A673 (cell line): ENCODE data around the gene CPO.

Experiments
- EZH2 ChIP-seq: fragments of 200-600 bp; sonication (generic); IDR thresholded peaks from 2 replicates; pipeline ENCODE4 v1.6.1; 2017; ENCODE audit warnings: borderline replicate concordance, low read depth, mild to moderate bottlenecking, mixed read lengths, antibody characterized with exemption, low read length; ENCODE audit not compliant: poor library complexity, severe bottlenecking
- TF ChIP-seq, protein P1 (sequence below): fragments of 300-800, 200-600 bp; sonication (generic); conservative IDR thresholded peaks from 2 replicates; pipeline ENCODE4 v1.5.1; 2017; ENCODE audit warnings: low read depth, mild to moderate bottlenecking, antibody characterized with exemption, low read length, moderate library complexity, mixed read lengths

GRCh38 chr2:207015901-207016300, 76.6 kb downstream of the CPO start:
- TF ChIP-seq EZH2 = no peak
- TF ChIP-seq, protein P1, sequence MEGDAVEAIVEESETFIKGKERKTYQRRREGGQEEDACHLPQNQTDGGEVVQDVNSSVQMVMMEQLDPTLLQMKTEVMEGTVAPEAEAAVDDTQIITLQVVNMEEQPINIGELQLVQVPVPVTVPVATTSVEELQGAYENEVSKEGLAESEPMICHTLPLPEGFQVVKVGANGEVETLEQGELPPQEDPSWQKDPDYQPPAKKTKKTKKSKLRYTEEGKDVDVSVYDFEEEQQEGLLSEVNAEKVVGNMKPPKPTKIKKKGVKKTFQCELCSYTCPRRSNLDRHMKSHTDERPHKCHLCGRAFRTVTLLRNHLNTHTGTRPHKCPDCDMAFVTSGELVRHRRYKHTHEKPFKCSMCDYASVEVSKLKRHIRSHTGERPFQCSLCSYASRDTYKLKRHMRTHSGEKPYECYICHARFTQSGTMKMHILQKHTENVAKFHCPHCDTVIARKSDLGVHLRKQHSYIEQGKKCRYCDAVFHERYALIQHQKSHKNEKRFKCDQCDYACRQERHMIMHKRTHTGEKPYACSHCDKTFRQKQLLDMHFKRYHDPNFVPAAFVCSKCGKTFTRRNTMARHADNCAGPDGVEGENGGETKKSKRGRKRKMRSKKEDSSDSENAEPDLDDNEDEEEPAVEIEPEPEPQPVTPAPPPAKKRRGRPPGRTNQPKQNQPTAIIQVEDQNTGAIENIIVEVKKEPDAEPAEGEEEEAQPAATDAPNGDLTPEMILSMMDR = no peak
